ENCODE results near the gene B4GALT2. TPM values are rescaled to one million over a fixed set of nuclear protein-coding genes. Genes with fewer than 3 reads are reported as not detected.

Gene B4GALT2
- total RNA-seq, 1 donor = 99.1 TPM

DNA sequence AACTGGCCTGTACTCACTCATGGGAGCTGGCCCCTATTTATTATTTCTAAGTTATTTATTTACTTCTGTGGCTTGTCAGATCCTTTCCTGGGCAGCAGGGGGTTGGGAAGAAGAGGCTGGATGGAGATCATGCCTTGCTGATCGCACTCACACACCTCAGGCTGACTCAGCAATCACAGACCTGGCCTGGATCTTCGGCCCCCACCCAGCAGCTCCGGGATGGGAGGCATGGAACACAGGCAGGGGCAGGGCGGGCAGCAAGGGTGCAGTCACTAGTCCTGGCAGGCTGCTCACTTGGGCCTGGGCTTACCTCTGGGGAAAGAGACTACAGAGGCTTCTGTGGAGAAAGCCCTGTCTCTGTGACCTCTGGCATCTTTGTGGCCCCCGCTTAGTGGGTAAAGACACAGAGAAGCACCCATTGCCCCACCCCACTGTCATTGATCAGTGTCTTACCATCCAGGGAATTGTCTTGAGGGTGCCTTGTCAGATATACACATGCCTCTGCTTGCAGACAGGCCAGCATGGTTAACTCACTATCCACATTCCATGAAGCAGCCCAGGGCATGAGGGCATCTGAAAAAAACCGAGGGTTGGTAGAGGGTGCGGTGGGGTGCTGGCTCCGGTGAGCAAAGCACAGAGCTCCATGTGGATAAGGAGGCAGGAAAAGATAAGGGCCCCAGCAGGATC is 41.7 kb upstream of the B4GALT2 start:
- no peak overlapping the region for H3K4me3 ChIP-seq (ENCODE audit: low read depth, low read length)
- TF ChIP-seq, protein P1, sequence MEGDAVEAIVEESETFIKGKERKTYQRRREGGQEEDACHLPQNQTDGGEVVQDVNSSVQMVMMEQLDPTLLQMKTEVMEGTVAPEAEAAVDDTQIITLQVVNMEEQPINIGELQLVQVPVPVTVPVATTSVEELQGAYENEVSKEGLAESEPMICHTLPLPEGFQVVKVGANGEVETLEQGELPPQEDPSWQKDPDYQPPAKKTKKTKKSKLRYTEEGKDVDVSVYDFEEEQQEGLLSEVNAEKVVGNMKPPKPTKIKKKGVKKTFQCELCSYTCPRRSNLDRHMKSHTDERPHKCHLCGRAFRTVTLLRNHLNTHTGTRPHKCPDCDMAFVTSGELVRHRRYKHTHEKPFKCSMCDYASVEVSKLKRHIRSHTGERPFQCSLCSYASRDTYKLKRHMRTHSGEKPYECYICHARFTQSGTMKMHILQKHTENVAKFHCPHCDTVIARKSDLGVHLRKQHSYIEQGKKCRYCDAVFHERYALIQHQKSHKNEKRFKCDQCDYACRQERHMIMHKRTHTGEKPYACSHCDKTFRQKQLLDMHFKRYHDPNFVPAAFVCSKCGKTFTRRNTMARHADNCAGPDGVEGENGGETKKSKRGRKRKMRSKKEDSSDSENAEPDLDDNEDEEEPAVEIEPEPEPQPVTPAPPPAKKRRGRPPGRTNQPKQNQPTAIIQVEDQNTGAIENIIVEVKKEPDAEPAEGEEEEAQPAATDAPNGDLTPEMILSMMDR (IDR thresholded peaks at IDR 0.05; ENCODE audit: insufficient read depth, low read length) = no peak
- no peak for DNase-seq (ENCODE audit: low read depth)

DNA sequence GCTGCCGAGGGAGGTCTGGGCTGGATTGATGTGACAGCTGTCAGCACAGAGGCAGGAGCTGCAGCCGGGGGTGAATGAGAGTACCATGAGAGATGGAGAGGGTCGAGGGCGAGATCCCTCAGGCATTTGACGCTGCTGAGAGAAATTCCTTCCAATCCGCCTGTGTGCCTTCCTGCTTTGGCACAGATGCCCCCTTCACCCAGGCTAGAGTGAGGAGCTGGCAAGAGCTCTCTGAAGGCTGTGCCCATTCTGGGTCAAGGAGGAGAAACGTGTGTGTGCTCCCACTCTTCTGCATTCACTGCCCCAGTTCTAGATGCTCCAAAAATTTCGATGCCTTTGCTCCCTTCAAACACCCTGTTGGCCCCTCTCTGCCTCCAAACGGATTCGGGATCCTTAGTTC is 40.6 kb upstream of the B4GALT2 start:
- DNase-seq (ENCODE audit: low read depth) = no peak
- no peak overlapping the region for H3K4me3 ChIP-seq (ENCODE audit: low read depth, low read length)
- TF ChIP-seq, protein P1 (IDR thresholded peaks at IDR 0.05; ENCODE audit: insufficient read depth, low read length) = no peak

DNA sequence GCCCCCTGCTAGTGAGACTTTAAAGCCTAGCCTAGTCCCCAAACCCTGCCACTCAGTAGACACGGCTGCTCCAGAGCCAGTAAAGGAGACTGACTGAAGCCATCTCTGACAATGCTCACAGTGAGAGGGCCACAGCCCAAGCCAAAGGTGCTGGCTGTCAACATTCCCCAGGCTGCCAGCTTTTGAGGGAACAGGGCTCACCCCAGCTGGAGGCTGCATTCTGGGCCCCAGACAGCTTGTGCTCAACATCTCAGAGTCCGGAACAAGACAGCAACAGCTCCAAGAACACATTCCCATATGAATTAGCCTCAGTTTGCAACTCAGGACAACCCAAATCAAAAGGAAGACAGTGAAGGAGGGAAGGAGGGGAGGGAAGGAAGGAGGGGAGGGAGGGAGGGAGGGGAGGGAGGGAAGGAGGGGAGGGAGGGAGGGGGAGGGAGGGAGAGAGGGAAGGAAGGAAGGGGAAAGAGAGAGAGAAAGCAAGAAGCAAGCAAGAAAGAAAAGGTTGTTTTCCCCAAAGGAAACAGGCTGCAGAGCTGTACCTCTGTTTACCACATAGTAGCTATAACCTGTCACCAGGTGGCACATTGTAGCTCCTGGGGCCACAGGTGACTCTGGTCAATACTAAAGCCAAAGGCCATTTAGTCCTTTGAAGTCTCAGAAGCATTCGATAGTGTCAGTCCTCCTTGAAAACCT is 40.0 kb upstream of the B4GALT2 start:
- TF ChIP-seq, protein P1 (IDR thresholded peaks at IDR 0.05; ENCODE audit: insufficient read depth, low read length) = no peak
- H3K4me3 ChIP-seq (ENCODE audit: low read depth, low read length) = no peak overlapping the region

DNA sequence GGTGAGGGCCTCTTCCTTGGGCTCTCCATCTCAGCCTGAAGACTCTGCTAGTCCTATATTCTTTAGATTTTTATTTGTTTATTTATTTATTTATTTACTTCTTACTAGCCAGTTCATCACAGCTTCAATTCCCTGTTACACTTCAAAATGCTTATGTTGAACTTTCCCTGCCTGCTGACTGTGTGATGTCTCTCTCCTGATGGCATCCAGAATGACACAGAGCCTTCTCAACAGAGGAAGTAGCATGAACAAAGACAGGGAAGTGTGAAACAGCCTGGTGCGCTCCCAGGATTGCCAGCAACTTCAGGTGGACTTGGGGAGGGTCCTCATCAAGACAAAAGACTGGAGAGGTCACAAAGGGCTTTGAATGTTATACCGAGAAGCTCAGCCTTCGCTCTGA is 36.6 kb upstream of the B4GALT2 start:
- TF ChIP-seq, protein P1 (IDR thresholded peaks at IDR 0.05; ENCODE audit: insufficient read depth, low read length) = no peak
- no peak overlapping the region for H3K4me3 ChIP-seq (ENCODE audit: low read depth, low read length)
- no peak for DNase-seq (ENCODE audit: low read depth)

More for the DNA sequence above, 40.0 kb upstream of the B4GALT2 start:
- no peak for DNase-seq (ENCODE audit: low read depth)

DNA sequence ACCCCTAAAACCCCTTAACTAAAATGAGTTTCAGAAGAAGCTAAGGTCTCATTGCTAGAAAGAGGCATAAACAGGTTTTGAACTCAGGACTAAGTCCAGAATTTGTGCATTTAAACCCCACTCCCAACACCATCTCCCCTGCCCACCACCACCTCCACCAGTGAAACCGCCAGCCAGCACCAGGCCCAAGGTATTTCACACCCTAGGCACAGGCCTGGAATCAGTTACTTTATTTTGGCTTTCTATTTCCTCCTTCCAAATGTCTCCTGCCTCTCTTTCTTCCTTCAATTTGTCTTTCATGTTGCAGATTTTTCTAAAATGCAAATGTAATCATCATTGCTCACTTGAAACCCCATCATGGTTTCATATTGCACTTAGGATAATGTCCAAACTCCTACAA is 34.1 kb upstream of the B4GALT2 start:
- no peak overlapping the region for H3K4me3 ChIP-seq (ENCODE audit: low read depth, low read length)
- TF ChIP-seq, protein P1 (IDR thresholded peaks at IDR 0.05; ENCODE audit: insufficient read depth, low read length) = no peak
- no peak for DNase-seq (ENCODE audit: low read depth)

DNA sequence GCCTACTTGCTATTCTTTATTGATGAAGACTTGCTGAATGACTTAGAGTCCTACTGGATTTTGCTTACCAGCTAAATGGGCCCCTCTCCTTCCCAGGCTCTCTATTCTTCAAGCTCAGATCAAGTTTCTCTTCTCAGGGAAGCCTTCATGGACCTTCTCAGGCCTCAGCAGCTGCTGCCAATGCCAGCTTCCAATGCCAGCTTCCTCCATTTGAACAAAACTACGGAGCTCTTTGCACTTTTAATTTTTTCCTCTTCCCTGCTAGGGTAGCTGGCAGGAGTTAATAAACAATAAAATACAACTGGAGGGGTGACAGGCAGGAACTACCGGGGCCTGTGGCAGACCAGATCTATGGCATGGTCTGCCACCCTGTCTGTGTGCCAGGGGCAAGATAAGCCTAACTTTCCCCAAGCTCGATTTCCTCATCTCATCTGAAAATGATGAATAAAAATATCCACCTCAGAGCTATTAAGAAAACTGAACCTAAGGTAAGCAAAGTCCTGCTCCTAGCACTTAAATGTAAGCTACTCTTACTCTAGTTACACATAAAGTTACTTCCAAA is 33.3 kb upstream of the B4GALT2 start:
- no peak for DNase-seq (ENCODE audit: low read depth)
- TF ChIP-seq, protein P1 (IDR thresholded peaks at IDR 0.05; ENCODE audit: insufficient read depth, low read length) = no peak
- peak overlapping the region; percentile 96 for H3K4me3 ChIP-seq (ENCODE audit: low read depth, low read length)
